Measurements from ENCODE around the gene CD300LF. TPM values are rescaled to one million over a fixed set of nuclear protein-coding genes. Genes with fewer than 3 reads are reported as not detected.
A peak's percentile ranks its signal among the peaks of the same experiment; 100 is the strongest.

Gene CD300LF
- total RNA-seq, 1 donor from 2014 or later = 0.40 TPM

- ATAC-seq = no peak
These were observed 32.9 kb upstream of the CD300LF start for GRCh38 chr17:74745548-74746177.

GRCh38 chr17:74744714-74745547 is 32.2 kb upstream of the CD300LF start:
- ATAC-seq = peak; percentile 54

GRCh38 chr17:74744349-74744713 is 31.6 kb upstream of the CD300LF start:
- no peak for ATAC-seq

DNA sequence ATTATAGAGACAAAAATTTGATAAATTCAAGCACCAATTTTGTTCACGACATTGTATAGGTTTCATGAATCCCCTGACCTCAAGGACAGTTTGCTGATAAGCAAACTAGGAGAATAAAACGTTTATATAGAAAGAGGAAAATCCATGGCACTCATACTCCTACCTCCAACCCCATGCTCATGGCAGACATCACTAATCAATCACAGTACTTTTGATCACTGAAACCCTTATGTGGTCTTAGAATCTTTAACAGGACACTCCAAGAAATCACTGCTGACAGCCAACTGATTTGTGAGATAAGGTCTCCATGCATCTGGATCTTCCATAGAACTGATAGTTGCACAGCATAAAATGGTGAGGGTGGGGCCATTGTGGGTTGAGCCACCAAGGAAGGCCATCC is 31.0 kb upstream of the CD300LF start:
- ATAC-seq = no peak

DNA sequence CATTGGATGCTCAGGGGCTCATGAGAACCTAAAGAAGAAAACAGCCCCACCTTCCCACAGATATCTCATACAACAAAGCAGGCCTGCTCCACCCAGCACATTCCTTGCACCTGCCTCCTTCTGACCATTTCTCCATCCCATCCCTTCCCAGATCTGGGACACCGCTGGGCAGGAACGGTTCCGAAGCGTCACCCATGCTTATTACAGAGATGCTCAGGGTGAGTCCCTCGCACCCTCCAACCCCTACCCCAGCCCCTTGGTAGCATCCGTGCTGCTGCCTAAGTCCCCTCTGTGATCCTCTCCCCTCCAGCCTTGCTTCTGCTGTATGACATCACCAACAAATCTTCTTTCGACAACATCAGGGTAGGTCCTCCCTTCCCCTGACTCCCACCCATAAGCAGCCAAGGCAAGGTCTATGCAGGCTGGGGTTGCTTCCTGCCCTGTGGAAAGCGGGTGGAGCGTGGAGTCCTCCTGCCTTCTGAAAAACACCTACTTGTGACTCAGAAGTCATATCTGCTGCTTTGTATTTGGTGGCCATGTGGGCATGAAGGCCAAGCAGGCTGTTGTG is 30.3 kb upstream of the CD300LF start:
- no peak for ATAC-seq

GRCh38 chr17:74742153-74742515 is 29.4 kb upstream of the CD300LF start:
- ATAC-seq = no peak

DNA sequence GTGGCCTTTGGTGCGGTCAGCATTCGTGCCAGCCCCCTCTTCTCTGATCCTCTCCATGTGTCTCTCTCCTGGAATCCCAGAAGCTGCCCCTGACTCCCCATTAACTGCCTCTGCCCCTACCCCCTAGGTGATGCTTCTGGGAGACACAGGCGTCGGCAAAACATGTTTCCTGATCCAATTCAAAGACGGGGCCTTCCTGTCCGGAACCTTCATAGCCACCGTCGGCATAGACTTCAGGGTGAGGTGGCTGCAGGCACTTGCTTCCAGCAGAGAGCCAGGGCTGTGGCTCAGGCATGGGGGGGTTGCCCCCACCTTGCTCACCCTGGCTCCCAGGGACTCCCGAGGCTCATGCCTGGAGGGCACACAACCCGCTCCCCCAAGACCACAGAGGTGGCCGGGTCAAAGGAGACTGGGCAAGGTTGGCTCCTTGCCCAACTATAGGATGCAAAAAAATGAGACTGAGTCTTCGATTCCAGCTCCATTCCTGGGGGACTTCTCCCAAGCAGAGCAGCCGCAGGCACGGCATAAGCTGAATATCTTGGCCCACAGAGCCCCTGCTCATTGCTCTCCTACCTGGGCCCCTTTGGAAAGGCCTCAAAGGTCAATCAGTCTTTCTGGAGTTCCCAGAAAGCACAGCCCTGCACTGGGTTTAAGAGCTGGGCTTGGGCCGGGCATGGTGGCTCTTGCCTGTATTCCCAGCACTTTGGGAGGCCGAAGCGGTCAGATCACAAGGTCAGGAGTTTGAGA is 28.1 kb upstream of the CD300LF start:
- ATAC-seq = no peak

GRCh38 chr17:74740173-74740572 is 27.4 kb upstream of the CD300LF start:
- ATAC-seq = no peak

DNA sequence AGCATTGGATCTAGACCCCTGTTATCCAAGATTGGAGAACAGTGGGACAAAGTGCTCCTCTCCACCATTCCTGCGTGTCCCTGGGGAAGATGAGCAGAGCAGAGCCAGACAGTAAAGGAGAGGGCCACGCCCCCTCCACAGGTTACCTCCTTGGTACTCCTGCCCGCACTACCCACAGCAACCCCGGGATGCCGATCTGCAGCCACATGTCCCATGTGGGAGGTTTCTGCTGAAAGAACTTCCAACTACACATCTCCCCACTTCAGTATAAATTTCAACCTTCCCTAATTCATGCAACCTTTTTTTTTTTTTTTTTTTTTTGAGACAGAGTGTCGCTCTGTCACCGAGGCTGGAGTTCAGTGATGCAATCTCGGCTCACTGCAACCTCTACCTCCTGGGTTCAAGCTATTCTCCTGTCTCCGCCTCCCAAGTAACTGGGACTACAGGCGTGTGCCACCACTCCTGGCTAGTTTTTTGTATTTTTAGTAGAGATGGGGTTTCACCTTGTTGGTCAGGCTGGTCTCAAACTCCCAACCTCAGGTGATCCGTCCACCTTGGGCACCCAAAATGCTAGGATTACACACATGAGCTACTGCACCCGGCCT is 26.6 kb upstream of the CD300LF start:
- no peak for ATAC-seq

GRCh38 chr17:74738051-74738996 is 25.6 kb upstream of the CD300LF start:
- peak; percentile 30 for ATAC-seq

GRCh38 chr17:74737299-74738050 is 24.8 kb upstream of the CD300LF start:
- ATAC-seq = peak; percentile 1

- peak; percentile 45 for ATAC-seq
These were observed 24.0 kb upstream of the CD300LF start, which contains the start of gene RAB37 for GRCh38 chr17:74736513-74737298. Gene RAB37 (plus strand): TSS chr17:74737256. CDS start chr17:74737273, 17 bp downstream.

- ATAC-seq = no peak
These were observed 21.5 kb upstream of the CD300LF start for GRCh38 chr17:74734256-74734655.

- no peak for ATAC-seq
These were observed 20.8 kb upstream of the CD300LF start for GRCh38 chr17:74733365-74734122.

DNA sequence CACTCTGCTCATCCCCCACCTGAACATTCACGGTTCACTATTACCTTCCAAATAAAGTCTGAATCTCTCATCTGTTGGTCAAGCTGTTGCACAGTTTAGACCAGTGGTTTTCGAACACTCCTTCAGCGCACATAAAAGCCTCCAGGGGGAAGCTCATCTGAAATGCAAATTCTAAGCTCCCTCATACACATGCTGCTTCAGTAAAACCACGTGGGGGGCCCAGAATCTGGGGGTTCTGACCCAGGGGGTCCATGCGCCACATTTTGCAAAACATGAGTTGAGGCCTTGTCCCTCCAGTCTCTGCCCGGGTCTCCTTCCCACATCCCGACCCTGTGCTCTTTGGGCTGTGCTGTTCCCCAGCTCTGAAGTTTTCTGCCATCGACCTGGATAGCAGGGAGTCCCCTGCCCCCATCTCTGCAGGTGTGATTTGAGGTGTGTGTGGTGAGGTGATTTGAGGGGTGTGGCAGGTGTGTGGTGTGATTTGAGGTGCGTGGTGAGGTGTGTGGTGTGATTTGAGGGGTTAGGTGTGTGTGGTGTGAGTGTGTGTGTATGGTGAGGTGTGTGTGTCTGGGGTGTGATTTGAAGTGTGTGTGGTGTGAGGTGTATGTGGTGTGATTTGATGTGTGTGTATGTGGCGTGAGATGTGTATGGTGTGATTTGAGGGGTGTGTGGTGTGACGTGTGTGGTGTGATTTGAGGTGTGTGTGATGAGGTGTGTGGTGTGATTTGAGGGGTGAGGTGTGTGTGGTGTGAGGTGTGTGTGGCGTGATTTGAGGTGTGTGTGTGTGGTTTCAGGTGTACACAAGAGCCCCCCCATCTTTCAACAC is 19.5 kb upstream of the CD300LF start:
- no peak for ATAC-seq

DNA sequence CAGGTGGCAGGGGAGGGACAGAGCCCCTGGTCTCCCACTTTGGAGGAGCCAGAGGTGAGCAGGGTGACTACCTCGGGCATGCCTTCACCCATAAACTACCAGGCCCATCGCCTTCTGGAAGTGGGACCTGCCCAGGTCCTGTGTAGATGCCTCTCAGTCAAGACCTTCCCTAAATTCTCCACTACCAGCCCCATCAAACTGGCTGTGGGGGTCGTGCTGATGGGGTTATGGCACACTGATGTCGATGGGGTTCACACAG is 18.6 kb upstream of the CD300LF start:
- no peak for ATAC-seq

- ATAC-seq = peak; percentile 32
These were observed 18.0 kb upstream of the CD300LF start for GRCh38 chr17:74730491-74731346.

Data from esophagus mucosa (tissue), 1 donor.